HG02610 (cell line): ENCODE results near the gene CABP1.

ENCODE experiments used
- ATAC-seq: cut with Tn5 transposase; IDR thresholded peaks from one replicate; pipeline ENCODE4 v1.9.1; 2021; ENCODE audit warnings: mild to moderate bottlenecking, moderate library complexity; ENCODE audit not compliant: unreplicated experiment

Gene CABP1

DNA sequence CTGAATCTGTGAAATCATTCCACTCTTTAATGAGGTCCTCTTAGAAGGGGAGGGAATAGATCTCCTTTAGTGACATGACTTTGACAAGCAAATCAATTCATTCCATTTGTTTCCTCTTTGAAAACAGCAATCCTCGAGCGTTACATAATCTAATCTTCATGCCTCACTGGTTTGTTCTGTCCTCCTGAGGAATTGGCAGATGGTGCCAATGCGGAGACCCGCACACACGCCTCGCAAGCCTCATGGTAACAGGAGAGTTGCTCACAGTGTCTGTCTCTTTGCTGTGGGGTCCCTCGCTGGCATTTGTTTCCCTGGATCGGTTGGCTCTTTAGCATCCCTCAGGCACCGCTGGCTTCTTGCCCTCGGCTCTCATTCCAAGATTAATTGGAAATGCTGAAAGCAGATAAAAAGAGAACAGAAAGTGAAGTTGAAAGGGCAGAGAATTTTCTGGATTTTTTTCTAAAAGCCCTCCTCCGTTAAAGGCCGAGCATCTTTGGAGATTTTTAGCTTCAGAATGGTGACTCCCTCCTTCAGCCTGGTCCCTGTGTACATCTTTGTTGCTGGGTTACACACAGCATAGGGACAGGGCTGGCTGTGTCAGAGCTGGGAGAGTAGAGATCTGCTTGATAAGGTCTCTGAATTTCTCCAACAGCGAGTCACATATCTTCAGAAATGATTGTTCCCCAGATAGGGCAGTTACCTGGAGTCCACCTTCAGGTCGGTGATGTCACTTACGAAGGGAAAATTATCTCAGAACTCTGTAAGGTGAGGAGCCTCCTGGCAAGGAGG is 10.1 kb upstream of the CABP1 start:
- no peak for ATAC-seq

DNA sequence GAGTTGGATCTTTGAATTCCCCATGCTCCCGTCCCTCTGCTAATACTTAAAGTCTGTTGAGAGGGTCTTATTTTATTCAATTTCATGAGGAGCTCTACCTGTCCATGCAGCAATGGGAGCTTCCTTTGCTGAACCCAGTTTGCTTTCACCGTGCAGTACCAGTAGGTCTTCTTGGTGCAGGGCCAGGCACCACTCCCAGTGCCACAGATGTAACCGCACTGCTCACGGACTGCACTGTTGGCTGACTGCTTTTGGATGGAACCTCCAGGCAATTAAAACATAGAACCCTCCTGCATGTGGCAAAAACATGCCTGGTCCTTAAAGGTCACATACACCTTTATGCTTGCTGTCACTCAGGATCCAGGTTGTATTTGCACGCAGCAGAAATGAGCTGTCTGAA is 9.3 kb upstream of the CABP1 start:
- no peak for ATAC-seq

GRCh38 chr12:120640861-120641833 is 721 bp downstream of the CABP1 start:
- ATAC-seq: no peak

- ATAC-seq: no peak
These were observed 1.7 kb downstream of the CABP1 start for GRCh38 chr12:120642121-120642520.

DNA sequence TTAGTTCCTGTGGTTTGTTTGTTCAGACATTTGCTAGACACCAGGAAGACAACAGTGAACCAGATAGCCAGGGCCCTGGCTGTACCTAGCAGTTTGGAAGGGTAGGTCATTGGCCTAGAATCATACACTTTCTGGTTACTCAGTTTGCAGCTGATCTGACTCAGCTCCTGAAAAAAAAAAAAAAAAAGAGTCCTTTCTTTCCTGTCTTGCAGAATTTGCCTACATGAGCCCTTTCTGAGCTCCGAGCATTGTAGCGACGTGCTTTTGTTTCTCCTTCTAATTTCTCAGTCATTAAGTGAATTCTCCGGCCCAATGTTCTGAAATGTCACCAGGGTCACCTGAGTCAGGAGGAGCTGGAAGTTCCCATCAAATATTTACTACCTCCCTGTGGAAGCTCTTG is 2.4 kb downstream of the CABP1 start:
- no peak for ATAC-seq

- no peak for ATAC-seq
These were observed 3.1 kb downstream of the CABP1 start for GRCh38 chr12:120643574-120643973.

DNA sequence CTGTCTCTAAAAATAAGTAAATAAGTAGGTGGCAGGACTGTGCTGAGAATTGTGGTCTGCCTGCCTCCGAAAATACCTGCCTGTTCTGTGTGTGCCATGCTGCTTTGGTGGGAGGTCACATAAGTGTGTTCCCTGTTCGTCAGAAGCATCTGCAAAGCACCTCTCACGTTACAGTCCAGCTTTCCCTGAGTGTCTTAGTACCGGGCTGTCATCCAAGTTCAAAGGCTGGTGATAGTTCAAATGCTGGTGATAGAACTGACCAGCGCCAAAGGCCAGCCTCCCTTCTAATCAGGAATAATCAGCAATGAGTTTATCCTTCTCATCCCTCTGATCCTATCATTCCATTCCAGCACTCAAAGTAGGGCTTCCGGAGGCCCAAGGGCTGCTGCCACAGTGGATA is 5.6 kb downstream of the CABP1 start:
- no peak for ATAC-seq

DNA sequence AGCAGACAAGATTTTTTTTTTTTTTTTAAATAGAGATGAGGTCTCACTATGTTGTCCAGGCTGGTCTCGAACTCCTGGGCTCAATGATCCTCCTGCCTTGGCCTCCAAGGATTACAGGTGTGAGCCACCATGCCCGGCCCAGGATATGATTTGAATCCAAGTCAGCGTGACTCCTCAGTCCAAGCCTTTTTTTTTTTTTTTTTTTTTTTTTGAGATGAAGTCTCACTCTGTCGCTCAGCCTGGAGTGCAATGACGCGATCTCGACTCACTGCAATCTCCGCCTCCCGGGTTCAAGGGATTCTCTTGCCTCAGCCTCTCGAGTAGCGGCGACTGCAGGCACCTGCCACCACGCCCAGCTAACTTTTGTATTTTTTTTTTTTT is 6.9 kb downstream of the CABP1 start:
- ATAC-seq: no peak

DNA sequence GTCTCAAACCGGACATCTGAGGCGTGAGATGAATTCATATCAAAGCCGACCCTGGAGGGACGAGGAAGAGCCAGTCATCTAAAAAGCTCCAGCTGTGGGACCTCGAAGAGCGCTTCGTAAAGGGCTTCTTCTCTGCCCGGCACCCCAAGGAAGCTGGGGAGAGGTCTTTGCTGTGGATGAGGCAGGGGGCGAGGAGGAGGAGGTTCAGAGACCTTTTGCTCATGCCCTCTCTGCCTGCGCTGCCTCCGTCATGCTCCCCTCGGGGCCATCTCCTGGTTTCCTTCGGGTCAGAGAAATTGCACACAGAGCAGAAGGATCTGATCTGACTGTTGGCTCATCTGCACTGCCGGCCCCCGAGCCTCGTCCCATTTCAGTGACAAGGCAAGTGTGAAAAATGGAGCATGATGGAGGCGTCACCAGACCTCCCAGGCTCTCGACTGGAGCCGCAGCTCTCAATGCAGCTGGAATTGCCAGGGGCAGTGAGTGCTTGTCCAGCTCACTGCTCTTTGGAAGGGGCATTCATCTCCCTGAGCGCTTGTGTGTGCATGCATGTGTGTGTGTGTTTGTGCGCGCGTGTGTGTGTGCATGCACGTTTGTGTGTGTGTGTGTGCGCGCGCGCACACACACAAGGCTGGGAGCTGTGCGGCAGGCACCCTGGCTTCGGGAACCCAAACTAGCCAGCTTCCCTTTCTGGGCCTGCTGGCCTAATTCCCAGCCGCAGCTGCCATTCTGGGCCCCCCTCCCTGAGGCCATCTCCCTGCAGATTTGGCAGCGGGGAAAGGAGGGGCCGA is 9.2 kb downstream of the CABP1 start:
- ATAC-seq: no peak

DNA sequence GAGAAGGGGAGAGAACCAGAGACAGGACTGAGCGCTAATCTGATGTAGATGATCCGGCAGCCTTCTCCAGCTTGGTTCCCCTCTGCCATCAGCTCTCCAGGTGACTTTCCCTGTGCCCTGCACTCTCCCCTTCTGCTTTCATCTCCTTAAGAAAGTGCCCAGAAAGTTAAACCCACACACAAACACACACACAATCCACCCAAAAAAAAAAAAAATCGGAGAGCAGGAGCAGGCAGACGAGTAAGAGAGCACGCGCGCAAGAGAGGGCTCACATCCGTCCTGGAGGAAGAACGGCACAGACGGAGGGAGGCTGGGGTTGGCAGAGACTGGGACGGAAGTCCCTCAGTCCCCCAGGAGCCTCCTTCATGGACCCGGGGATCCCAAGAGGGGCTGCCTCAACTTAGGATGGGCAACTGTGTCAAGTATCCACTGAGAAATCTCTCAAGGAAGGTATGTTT is 9.8 kb downstream of the CABP1 start:
- no peak for ATAC-seq

DNA sequence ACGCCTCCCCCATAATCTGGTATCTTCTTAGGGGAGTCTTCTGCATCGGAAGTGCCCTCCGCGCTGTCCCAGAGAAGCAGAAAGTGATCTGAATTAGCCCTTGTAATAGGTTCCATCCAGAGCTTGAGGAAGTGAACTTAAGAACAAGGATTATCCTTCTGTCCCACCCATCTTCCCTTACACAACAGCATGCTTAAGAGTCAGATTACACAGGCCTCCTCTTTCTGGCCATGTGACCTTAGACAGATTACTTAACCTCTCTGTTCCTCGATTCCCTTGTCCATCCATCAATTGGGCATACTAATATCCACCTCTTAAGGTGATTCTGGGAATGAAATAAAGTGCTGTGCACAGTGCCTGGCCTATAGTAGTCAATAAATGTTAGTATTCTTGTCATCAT is 11.4 kb downstream of the CABP1 start:
- no peak for ATAC-seq

GRCh38 chr12:120652656-120653435 is 12.4 kb downstream of the CABP1 start:
- ATAC-seq: no peak

- ATAC-seq: no peak
These were observed 13.2 kb downstream of the CABP1 start for GRCh38 chr12:120653611-120654010.

DNA sequence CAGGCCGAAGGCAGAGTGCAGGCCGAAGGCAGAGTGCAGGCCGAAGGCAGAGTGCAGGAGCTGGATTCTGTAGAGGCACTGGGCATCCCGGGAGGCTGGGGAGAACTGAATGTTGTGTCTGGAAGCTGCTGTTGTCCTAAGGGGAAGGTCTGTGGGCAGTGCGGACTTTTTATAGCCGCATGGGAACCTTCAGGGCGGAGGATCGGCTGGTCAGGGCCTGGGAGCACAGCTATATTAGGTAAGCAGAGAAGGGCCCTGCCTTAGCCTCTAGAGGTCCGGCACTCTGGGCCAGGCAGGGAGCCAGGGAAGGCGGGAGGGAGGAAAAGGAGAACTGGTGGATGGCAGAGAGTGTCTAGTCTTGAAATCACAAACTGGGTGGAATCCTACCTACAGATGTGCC is 14.2 kb downstream of the CABP1 start:
- ATAC-seq: no peak

- ATAC-seq: no peak
These were observed 15.6 kb downstream of the CABP1 start for GRCh38 chr12:120656008-120656407.

DNA sequence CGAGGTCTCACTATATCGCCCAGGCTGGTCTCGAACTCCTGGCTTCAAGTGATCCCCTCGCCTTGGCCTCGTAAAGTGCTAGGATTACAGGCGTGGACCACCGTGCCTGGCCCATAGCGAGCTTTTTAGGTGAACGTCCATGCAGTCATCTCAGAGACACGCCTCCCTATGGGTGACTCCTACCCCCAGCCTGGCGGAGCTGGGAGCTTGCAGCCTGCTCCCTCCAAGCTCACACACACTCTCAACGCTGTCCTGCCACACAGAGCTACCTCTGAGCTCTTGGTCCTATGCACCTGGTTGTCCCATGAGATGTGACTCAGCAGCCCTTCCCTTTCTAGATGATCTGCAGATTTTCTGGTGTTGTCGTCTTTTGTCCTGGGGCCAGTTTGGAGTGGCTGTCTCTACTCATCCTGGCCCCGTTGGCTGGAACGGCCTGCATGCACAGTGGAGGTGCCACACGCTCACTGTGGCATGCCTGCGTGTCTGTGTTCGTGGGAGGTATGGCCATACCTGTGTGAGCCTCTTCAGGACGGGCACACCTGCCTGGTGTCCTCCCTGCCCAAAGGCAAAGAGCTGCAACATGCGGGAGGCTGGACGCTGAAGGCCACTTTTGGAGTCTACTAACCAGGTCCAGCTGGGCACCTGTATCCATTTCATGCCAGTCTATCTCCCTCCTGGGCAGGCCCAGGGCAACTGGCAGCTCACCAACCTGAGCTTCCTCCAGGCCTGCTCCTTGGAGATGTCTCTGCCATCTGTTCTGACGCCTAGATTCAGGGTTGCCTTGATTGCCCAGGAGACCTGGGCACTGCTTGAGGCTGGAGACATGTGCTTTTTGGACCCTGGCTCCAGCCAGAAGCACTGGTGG is 18.1 kb downstream of the CABP1 start:
- no peak for ATAC-seq

GRCh38 chr12:120659151-120659525 is 18.7 kb downstream of the CABP1 start:
- ATAC-seq: no peak

DNA sequence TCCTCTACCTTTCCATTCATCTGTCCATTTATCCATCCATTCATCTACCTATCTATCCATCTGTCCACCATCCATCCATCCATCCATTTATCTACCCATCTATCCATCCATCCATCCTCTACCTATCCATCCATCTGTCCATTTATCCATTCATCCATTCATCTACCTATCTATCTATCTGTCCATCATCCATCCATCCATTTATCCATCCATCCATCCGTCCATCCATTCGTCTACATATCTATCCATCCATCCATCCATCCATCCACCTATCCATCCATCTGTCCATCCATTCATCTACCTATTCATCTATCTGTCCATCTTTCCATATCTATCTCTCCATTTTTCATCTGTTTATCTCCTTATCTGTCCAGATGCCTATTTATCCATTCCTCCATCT is 21.0 kb downstream of the CABP1 start:
- ATAC-seq: no peak

DNA sequence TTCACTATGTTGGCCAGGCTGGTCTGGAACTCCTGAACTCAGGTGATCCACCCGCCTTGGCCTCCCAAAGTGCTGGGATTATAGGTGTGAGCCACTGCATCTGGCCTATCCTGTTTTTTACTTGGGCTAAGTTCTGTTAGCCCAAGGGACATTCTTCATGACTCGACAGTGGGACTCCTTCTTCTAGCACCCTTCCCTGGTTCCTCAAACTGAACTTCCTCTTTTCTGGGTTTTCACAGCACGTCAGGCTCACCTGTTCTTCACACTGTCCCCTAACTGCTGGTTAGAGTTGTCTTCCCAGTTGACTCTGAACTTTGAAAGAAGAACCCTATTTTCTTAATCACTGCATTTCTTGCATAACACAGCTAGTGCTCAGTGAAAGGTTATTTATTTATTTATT is 22.5 kb downstream of the CABP1 start:
- peak; percentile 81 for ATAC-seq
